GM06990 (cell line): ENCODE data around the gene EIF4B.

Experiments
- DNase-seq: peaks from one replicate; pipeline ENCODE4 v3.0.0-alpha.2; 2011; ENCODE audit not compliant: insufficient read length; ENCODE audit errors: extremely low read depth
- H3K27me3 ChIP-seq: replicated peaks from 2 replicates; pipeline ENCODE4 v1.6.0; 2011; ENCODE audit warnings: low read length; ENCODE audit not compliant: control insufficient read depth, insufficient read depth
- H3K36me3 ChIP-seq: 2 replicates; pipeline ENCODE4 v1.5.1; 2011; ENCODE audit warnings: low read length; ENCODE audit not compliant: control insufficient read depth, insufficient read depth
- H3K4me3 ChIP-seq: replicated peaks from 2 replicates; pipeline ENCODE4 v1.5.1; 2011; ENCODE audit warnings: low read depth, mild to moderate bottlenecking, control low read depth, low read length
- TF ChIP-seq, protein P1 (sequence below): IDR thresholded peaks from 2 replicates; pipeline ENCODE4 v1.5.1; 2011; ENCODE audit warnings: low read length, control low read depth, mild to moderate bottlenecking, inconsistent platforms; ENCODE audit not compliant: insufficient read depth, poor library complexity, severe bottlenecking

EIF4B gene

DNA sequence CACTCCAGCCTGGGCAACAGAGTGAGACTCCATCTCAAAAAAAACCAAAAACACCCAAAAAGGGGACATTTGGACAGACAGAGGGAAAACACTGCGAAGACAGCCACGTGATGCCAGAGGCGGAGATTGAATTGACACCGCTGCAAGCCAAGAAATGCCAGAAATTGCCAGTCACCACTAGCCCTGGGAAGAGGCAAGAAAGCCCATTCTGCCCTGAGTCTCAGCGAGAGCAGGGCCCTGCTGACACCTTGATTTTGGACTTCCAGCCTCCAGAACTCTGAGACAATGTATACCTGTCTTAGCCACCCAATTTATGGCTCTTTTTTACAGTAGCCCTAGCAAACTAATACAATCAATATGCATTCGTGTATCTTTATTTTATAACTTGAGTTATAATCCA is 83.8 kb downstream of the EIF4B start:
- Histone ChIP-seq H3K27me3 (no peaks in the 10 kb centered on the region; the same call in 1 of the 2 replicates), H3K36me3 (no peaks in the 10 kb centered on the region), H3K4me3 (no peak overlapping the region)
- no peak for DNase-seq
- TF ChIP-seq, protein P1, sequence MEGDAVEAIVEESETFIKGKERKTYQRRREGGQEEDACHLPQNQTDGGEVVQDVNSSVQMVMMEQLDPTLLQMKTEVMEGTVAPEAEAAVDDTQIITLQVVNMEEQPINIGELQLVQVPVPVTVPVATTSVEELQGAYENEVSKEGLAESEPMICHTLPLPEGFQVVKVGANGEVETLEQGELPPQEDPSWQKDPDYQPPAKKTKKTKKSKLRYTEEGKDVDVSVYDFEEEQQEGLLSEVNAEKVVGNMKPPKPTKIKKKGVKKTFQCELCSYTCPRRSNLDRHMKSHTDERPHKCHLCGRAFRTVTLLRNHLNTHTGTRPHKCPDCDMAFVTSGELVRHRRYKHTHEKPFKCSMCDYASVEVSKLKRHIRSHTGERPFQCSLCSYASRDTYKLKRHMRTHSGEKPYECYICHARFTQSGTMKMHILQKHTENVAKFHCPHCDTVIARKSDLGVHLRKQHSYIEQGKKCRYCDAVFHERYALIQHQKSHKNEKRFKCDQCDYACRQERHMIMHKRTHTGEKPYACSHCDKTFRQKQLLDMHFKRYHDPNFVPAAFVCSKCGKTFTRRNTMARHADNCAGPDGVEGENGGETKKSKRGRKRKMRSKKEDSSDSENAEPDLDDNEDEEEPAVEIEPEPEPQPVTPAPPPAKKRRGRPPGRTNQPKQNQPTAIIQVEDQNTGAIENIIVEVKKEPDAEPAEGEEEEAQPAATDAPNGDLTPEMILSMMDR: no peak

DNA sequence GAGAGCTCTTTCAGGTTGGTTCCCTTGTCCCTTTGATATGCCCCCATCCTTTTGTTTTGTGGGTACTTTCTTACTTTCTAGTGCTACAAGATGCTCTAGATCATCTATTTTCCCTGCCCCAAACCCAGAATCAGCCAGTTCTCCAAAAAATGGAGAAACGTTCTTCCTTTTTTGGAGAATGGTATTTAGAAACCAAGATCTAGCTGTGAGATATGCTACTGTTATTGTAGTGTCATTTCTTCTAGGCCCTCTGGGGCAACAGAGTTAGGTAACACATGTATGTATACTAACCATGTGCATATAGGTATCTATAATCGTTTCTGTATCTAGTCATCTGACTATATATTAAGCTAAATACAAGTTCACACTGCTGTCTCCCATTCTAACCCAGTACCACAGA is 84.3 kb downstream of the EIF4B start:
- TF ChIP-seq, protein P1: no peak
- no peaks in the 10 kb centered on the region for H3K36me3 ChIP-seq
- H3K27me3 ChIP-seq: no peaks in the 10 kb centered on the region; the same call in 1 of the 2 replicates
- DNase-seq: no peak
- H3K4me3 ChIP-seq: no peak overlapping the region

DNA sequence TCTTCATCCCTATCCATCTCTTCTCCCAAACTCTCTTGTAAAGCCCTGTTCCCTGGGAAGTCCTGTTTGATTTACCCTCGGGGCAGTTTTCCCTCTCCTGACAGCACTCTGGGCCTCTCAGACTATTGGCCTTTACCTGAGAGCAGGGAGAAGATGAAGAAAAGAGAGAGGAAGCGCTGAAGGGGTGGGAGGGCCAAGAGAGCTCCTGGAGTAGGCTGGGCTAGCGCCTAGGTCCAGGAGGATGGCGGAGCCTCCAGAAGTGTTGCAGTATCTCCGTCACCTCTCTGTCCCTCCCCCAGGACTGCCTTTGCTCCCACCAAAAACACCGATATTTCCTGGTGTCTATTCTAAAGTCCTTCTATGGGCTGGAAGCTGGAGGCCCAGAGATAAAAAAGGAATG is 85.5 kb downstream of the EIF4B start:
- no peaks in the 10 kb centered on the region for H3K27me3 ChIP-seq
- TF ChIP-seq, protein P1: no peak
- no peak overlapping the region for H3K4me3 ChIP-seq
- no peak for DNase-seq
- no peaks in the 10 kb centered on the region for H3K36me3 ChIP-seq
